H9 (cell line): ENCODE results near the gene MSS51. TPM values are rescaled to one million over a fixed set of nuclear protein-coding genes. Genes with fewer than 3 reads are reported as not detected.

Experiments used
- DNase-seq: peaks from one replicate; pipeline ENCODE4 v3.0.0-alpha.2; 2017
- H2AFZ ChIP-seq: one replicate; pipeline ENCODE4 v1.6.1; 2013; ENCODE audit warnings: mild to moderate bottlenecking, low read length, control low read depth, moderate library complexity
- H2AK5ac ChIP-seq: 2 replicates; pipeline ENCODE4 v1.6.1; 2013; ENCODE audit warnings: low read length, control low read depth, mixed read lengths; ENCODE audit not compliant: insufficient read length
- H2BK120ac ChIP-seq: one replicate; pipeline ENCODE4 v1.6.1; 2013; ENCODE audit warnings: low read depth, mild to moderate bottlenecking, low read length, control low read depth, inconsistent platforms; ENCODE audit not compliant: poor library complexity, severe bottlenecking
- H2BK12ac ChIP-seq: 2 replicates; pipeline ENCODE4 v1.6.1; 2013; ENCODE audit warnings: low read length, control low read depth, mixed read lengths, low read depth; ENCODE audit not compliant: insufficient read length
- H2BK15ac ChIP-seq: 2 replicates; pipeline ENCODE4 v1.6.1; 2013; ENCODE audit warnings: low read depth, low read length, control low read depth
- H2BK20ac ChIP-seq: one replicate; pipeline ENCODE4 v1.6.1; 2013; ENCODE audit warnings: low read depth, mild to moderate bottlenecking, low read length, control low read depth, inconsistent platforms; ENCODE audit not compliant: poor library complexity, severe bottlenecking
- H2BK5ac ChIP-seq: 2 replicates; pipeline ENCODE4 v1.6.1; 2013; ENCODE audit warnings: low read length, control low read depth, mixed read lengths; ENCODE audit not compliant: insufficient read length
- H3K14ac ChIP-seq: 2 replicates; pipeline ENCODE4 v1.6.1; 2013; ENCODE audit warnings: low read length, control low read depth; ENCODE audit not compliant: insufficient read depth
- H3K18ac ChIP-seq: 2 replicates; pipeline ENCODE4 v1.6.1; 2013; ENCODE audit warnings: low read depth, mild to moderate bottlenecking, mixed read lengths, low read length, control low read depth; ENCODE audit not compliant: insufficient read length
- H3K23ac ChIP-seq: 2 replicates; pipeline ENCODE4 v1.6.1; 2013; ENCODE audit warnings: low read length, control low read depth, mixed read lengths, low read depth; ENCODE audit not compliant: insufficient read length
- H3K23me2 ChIP-seq: 2 replicates; pipeline ENCODE4 v1.6.1; 2013; ENCODE audit warnings: low read depth, mild to moderate bottlenecking, mixed read lengths, low read length, control low read depth; ENCODE audit not compliant: insufficient read length, poor library complexity, severe bottlenecking
- H3K27ac ChIP-seq: 2 replicates; pipeline ENCODE4 v1.5.1; 2013; ENCODE audit warnings: low read length, control low read depth, mixed read lengths, low read depth; ENCODE audit not compliant: insufficient read length
- H3K27me3 ChIP-seq: 2 replicates; pipeline ENCODE4 v1.6.1; 2013; ENCODE audit warnings: low read length, control low read depth, inconsistent platforms; ENCODE audit not compliant: insufficient read depth
- H3K4ac ChIP-seq: 2 replicates; pipeline ENCODE4 v1.6.1; 2013; ENCODE audit warnings: low read depth, mild to moderate bottlenecking, control low read depth, inconsistent platforms, low read length, moderate library complexity
- H3K4me1 ChIP-seq: 2 replicates; pipeline ENCODE4 v1.6.1; 2013; ENCODE audit warnings: low read length, control low read depth, inconsistent platforms; ENCODE audit not compliant: insufficient read depth
- H3K4me2 ChIP-seq: 2 replicates; pipeline ENCODE4 v1.6.1; 2013; ENCODE audit warnings: low read length, control low read depth, mixed read lengths; ENCODE audit not compliant: insufficient read length, insufficient read depth
- H3K56ac ChIP-seq: 2 replicates; pipeline ENCODE4 v1.6.1; 2013; ENCODE audit warnings: low read depth, mild to moderate bottlenecking, mixed read lengths, low read length, control low read depth; ENCODE audit not compliant: insufficient read length
- H3K79me1 ChIP-seq: 2 replicates; pipeline ENCODE4 v1.6.1; 2013; ENCODE audit warnings: low read depth, mild to moderate bottlenecking, moderate library complexity, low read length, control low read depth, inconsistent platforms; ENCODE audit not compliant: insufficient read depth, poor library complexity, severe bottlenecking
- H3K79me2 ChIP-seq: 2 replicates; pipeline ENCODE4 v1.6.1; 2013; ENCODE audit warnings: low read length, control low read depth, inconsistent platforms; ENCODE audit not compliant: insufficient read depth
- H3K9ac ChIP-seq: 2 replicates; pipeline ENCODE4 v1.6.1; 2013; ENCODE audit warnings: low read length, control low read depth, mixed read lengths; ENCODE audit not compliant: insufficient read length; ENCODE audit errors: extremely low read depth
- H3K9me3 ChIP-seq: one replicate; pipeline ENCODE4 v1.6.1; 2013; ENCODE audit warnings: low read depth, low read length, inconsistent platforms; ENCODE audit not compliant: control insufficient read depth
- H3T11ph ChIP-seq: one replicate; pipeline ENCODE4 v1.6.1; 2013; ENCODE audit warnings: mild to moderate bottlenecking, low read length, control low read depth, inconsistent platforms
- H4K20me1 ChIP-seq: one replicate; pipeline ENCODE4 v1.6.1; 2013; ENCODE audit not compliant: control insufficient read depth, insufficient read length, insufficient read depth
- H4K5ac ChIP-seq: 2 replicates; pipeline ENCODE4 v1.6.1; 2013; ENCODE audit warnings: low read depth, mild to moderate bottlenecking, mixed read lengths, low read length, control low read depth; ENCODE audit not compliant: insufficient read length
- H4K8ac ChIP-seq: replicated peaks from 2 replicates; pipeline ENCODE4 v1.6.1; 2013; ENCODE audit warnings: low read length, control low read depth, mixed read lengths, low read depth; ENCODE audit not compliant: insufficient read length
- H4K91ac ChIP-seq: 2 replicates; pipeline ENCODE4 v1.6.1; 2013; ENCODE audit warnings: low read depth, mild to moderate bottlenecking, moderate library complexity, mixed read lengths, low read length, control low read depth; ENCODE audit not compliant: insufficient read length
- H3K27ac Mint-ChIP-seq, 3 experiments: 2 replicates in 2 of 3; 3 replicates in 1 of 3; pipeline ENCODE4 v1.8.0; 2020 to 2021; ENCODE audit warnings: mixed read lengths in 3 of 3, mild to moderate bottlenecking in 1 of 3, moderate library complexity in 1 of 3
- H3K27me3 Mint-ChIP-seq: 2 replicates; pipeline ENCODE4 v1.8.0; 2021; ENCODE audit warnings: low read depth, mild to moderate bottlenecking, moderate library complexity, mixed read lengths
- H3K36me3 Mint-ChIP-seq, 3 experiments: 2 replicates in 2 of 3; 3 replicates in 1 of 3; pipeline ENCODE4 v1.8.0; 2020 to 2021; ENCODE audit warnings: low read depth in 3 of 3, mixed read lengths in 3 of 3; ENCODE audit not compliant: insufficient read depth in 1 of 3
- H3K4me1 Mint-ChIP-seq, 2 experiments: 2 replicates each; pipeline ENCODE4 v1.8.0; 2020; ENCODE audit warnings: mixed read lengths in 2 of 2
- H3K4me3 Mint-ChIP-seq, 2 experiments: 2 replicates in 1 of 2; 3 replicates in 1 of 2; pipeline ENCODE4 v1.8.0; 2020 to 2021; ENCODE audit warnings: mild to moderate bottlenecking in 2 of 2, mixed read lengths in 2 of 2, moderate library complexity in 1 of 2
- H3K9me3 Mint-ChIP-seq, 2 experiments: 2 replicates in 1 of 2; 3 replicates in 1 of 2; pipeline ENCODE4 v1.8.0; 2020; ENCODE audit warnings: mild to moderate bottlenecking in 2 of 2, mixed read lengths in 2 of 2, moderate library complexity in 1 of 2
- CTCF ChIP-seq: fragments of 200-600 bp; sonication (generic); conservative IDR thresholded peaks from 3 replicates; pipeline ENCODE4 v1.8.0; 2021; ENCODE audit warnings: antibody characterized with exemption, mild to moderate bottlenecking
- WGBS: extraction: QIAGEN DNeasy Blood & Tissue Kit; methylation state at CpG from one replicate; pipeline ENCODE4 v1.1.7; 2013; ENCODE audit warnings: missing lambda C conversion rate, low lambda C conversion rate, mixed read lengths; ENCODE audit not compliant: insufficient read length; ENCODE audit errors: extremely low coverage; 5-methylcytosine and 5-hydroxymethylcytosine counted together
- total RNA-seq: library from RNA; stranded (reverse); gene quantifications from 2 replicates; pipeline ENCODE4 v1.2.1, GENCODE V29; 2021

MSS51 gene
- total RNA-seq, 1 experiment from 2014 or later = 1.9 TPM

DNA sequence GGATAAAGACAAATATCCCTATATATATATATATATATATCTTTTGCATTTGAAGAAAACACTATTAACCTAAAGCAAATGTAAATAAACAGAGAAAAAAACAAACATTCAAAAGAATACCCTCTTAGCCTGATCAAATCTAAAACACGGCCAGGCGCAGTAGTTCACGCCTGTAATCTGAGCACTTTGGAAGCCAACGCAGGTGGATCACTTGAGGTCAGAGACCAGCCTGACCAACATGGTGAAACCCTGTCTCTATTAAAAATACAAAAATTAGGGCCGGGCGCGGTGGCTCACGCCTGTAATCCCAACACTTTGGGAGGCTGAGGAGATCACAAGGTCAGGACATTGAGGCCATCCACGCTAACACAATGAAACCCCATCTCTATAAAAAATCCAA, 28.7 kb downstream of the MSS51 start:
- H3K79me2 ChIP-seq = peaks cover 9% of the 10 kb centered on the region; the same call in 1 of the 2 replicates
- H3K4me1 ChIP-seq = no peaks in the 10 kb centered on the region
- no peak overlapping the region for H2AK5ac ChIP-seq
- H3K27me3 ChIP-seq = no peaks in the 10 kb centered on the region
- H3K14ac ChIP-seq = no peak overlapping the region
- no peak overlapping the region for H3K18ac ChIP-seq
- no peaks in the 10 kb centered on the region for H4K20me1 ChIP-seq
- no peak overlapping the region for H3T11ph ChIP-seq
- H3K9me3 Mint-ChIP-seq = peaks cover 0 to 3% of the 10 kb centered on the region in 2 experiments; a peak in 1 of 5 replicates
- H2BK12ac ChIP-seq = no peak overlapping the region
- no peak overlapping the region for H3K56ac ChIP-seq
- no peaks in the 10 kb centered on the region for H3K27me3 Mint-ChIP-seq
- H4K8ac ChIP-seq = no peak overlapping the region
- no CpG with 5 or more reads among the region's 9 CpGs for WGBS
- H4K5ac ChIP-seq = no peak overlapping the region
- H3K23me2 ChIP-seq = no peaks in the 10 kb centered on the region
- no peak overlapping the region for H3K27ac ChIP-seq
- no peak overlapping the region for H3K9ac ChIP-seq
- H4K91ac ChIP-seq = no peak overlapping the region
- TF ChIP-seq CTCF = no peak
- peaks cover 0 to 6% (median 3%) of the 10 kb centered on the region in 3 experiments; a peak in 4 of 7 replicates for H3K36me3 Mint-ChIP-seq
- no peaks in the 10 kb centered on the region for H3K9me3 ChIP-seq
- H3K27ac Mint-ChIP-seq = no peak overlapping the region
- no peak for DNase-seq
- H2AFZ ChIP-seq = no peak overlapping the region
- no peak overlapping the region for H3K4me2 ChIP-seq
- H3K4me3 Mint-ChIP-seq = no peak overlapping the region
- no peak overlapping the region for H2BK20ac ChIP-seq
- no peak overlapping the region for H2BK120ac ChIP-seq
- H3K79me1 ChIP-seq = peaks cover 11% of the 10 kb centered on the region
- H3K4ac ChIP-seq = no peak overlapping the region
- H2BK5ac ChIP-seq = no peak overlapping the region
- H3K23ac ChIP-seq = no peak overlapping the region
- no peak overlapping the region for H2BK15ac ChIP-seq
- peaks cover 2 to 9% of the 10 kb centered on the region in 2 experiments; a peak in 3 of 4 replicates for H3K4me1 Mint-ChIP-seq
